SU-DHL-6 (cell line): ENCODE measurements around the gene CCSER2.

Source experiments
- H2AFZ ChIP-seq: fragments of 200-600 bp; sonication (generic); 2 replicates; pipeline ENCODE4 v1.6.1; 2014; ENCODE audit warnings: low read depth, mild to moderate bottlenecking, moderate library complexity, mixed read lengths, antibody characterized with exemption, low read length; ENCODE audit not compliant: severe bottlenecking
- H3F3A ChIP-seq: fragments of 200-600 bp; shearing (Covaris generic); 2 replicates; pipeline ENCODE4 v1.6.0; 2016; ENCODE audit warnings: antibody characterized with exemption, mild to moderate bottlenecking; ENCODE audit not compliant: insufficient read depth
- H3K27ac ChIP-seq: fragments of 200-600 bp; sonication (generic); 2 replicates; pipeline ENCODE4 v1.5.1; 2016; ENCODE audit warnings: low read depth, mild to moderate bottlenecking, low read length, moderate library complexity, mixed read lengths
- H3K27me3 ChIP-seq: fragments of 200-600 bp; sonication (generic), shearing (Covaris generic); 2 replicates; pipeline ENCODE4 v1.6.0; 2014; ENCODE audit warnings: mild to moderate bottlenecking, low read length
- H3K36me3 ChIP-seq: fragments of 200-600 bp; sonication (generic); 2 replicates; pipeline ENCODE4 v1.6.1; 2014; ENCODE audit warnings: mild to moderate bottlenecking, low read length, mixed read lengths
- H3K4me2 ChIP-seq: fragments of 300-600, 200-600 bp; shearing (Covaris generic), sonication (generic); 2 replicates; pipeline ENCODE4 v1.6.0; 2014; ENCODE audit warnings: low read length, low read depth, mild to moderate bottlenecking; ENCODE audit not compliant: poor library complexity, severe bottlenecking
- H3K4me3 ChIP-seq: fragments of 200-600 bp; sonication (generic); 2 replicates; pipeline ENCODE4 v1.5.1; 2014; ENCODE audit warnings: antibody characterized with exemption, low read length, mild to moderate bottlenecking, mixed read lengths; ENCODE audit not compliant: insufficient read depth, poor library complexity, severe bottlenecking
- H3K79me2 ChIP-seq: fragments of 200-600 bp; sonication (generic); 2 replicates; pipeline ENCODE4 v1.6.1; 2014; ENCODE audit warnings: mild to moderate bottlenecking, low read length, moderate library complexity; ENCODE audit not compliant: insufficient read depth
- H3K9ac ChIP-seq: fragments of 200-600 bp; sonication (generic); 2 replicates; pipeline ENCODE4 v1.7.0; 2014; ENCODE audit warnings: mild to moderate bottlenecking, low read length
- H3K9me2 ChIP-seq: fragments of 200-600 bp; sonication (generic); replicated peaks from 2 replicates; pipeline ENCODE4 v1.6.1; 2014; ENCODE audit warnings: low read length; ENCODE audit not compliant: insufficient read depth
- H3K9me3 ChIP-seq: fragments of 200-600 bp; sonication (generic); 2 replicates; pipeline ENCODE4 v1.6.1; 2014; ENCODE audit warnings: low read length, mixed read lengths; ENCODE audit not compliant: insufficient read depth
- H4K20me1 ChIP-seq: fragments of 200-600 bp; sonication (generic); 2 replicates; pipeline ENCODE4 v1.6.1; 2014; ENCODE audit warnings: low read depth, mild to moderate bottlenecking, antibody characterized with exemption, low read length, moderate library complexity, mixed read lengths
- CTCF ChIP-seq: fragments of 200-600 bp; sonication (generic); IDR thresholded peaks from one replicate; pipeline ENCODE4 v1.5.1; 2017; ENCODE audit warnings: antibody characterized with exemption, mild to moderate bottlenecking, low read length, moderate library complexity; ENCODE audit not compliant: insufficient read depth, poor library complexity, severe bottlenecking
- EZH2phosphoT487 ChIP-seq: fragments of 200-600 bp; sonication (generic), shearing (Covaris generic); conservative IDR thresholded peaks from 2 replicates; pipeline ENCODE4 v1.6.1; 2018; ENCODE audit warnings: mild to moderate bottlenecking, antibody characterized with exemption, low read length, moderate library complexity, mixed read lengths

The CCSER2 gene

GRCh38 chr10:84549368-84550165, 221.2 kb downstream of the CCSER2 start:
- no peaks in the 10 kb centered on the region for H3K27me3 ChIP-seq
- no peak overlapping the region for H3K4me3 ChIP-seq
- H3K27ac ChIP-seq, result no peak overlapping the region
- no peaks in the 10 kb centered on the region for H3F3A ChIP-seq
- H3K9ac ChIP-seq, result no peak overlapping the region
- H3K79me2 ChIP-seq, result no peaks in the 10 kb centered on the region
- no peaks in the 10 kb centered on the region for H3K36me3 ChIP-seq
- H3K9me3 ChIP-seq, result no peaks in the 10 kb centered on the region
- no peaks in the 10 kb centered on the region for H4K20me1 ChIP-seq
- no peaks in the 10 kb centered on the region for H3K9me2 ChIP-seq
- TF ChIP-seq EZH2phosphoT487 (no peak), CTCF (no peak)
- no peak overlapping the region for H3K4me2 ChIP-seq
- H2AFZ ChIP-seq, result no peak overlapping the region

- H3K27ac ChIP-seq, result no peak overlapping the region
- no peak overlapping the region for H2AFZ ChIP-seq
- no peaks in the 10 kb centered on the region for H3K9me3 ChIP-seq
- no peaks in the 10 kb centered on the region for H3F3A ChIP-seq
- H3K4me3 ChIP-seq, result no peak overlapping the region
- H3K27me3 ChIP-seq, result no peaks in the 10 kb centered on the region
- H4K20me1 ChIP-seq, result no peaks in the 10 kb centered on the region
- TF ChIP-seq CTCF, result no peak
- TF ChIP-seq EZH2phosphoT487, result no peak
- no peaks in the 10 kb centered on the region for H3K36me3 ChIP-seq
- no peaks in the 10 kb centered on the region for H3K9me2 ChIP-seq
- no peak overlapping the region for H3K9ac ChIP-seq
- no peaks in the 10 kb centered on the region for H3K79me2 ChIP-seq
- no peak overlapping the region for H3K4me2 ChIP-seq
Observed at GRCh38 chr10:84550756-84551436, 222.5 kb downstream of the CCSER2 start.

GRCh38 chr10:84551437-84552120, 223.2 kb downstream of the CCSER2 start:
- Histone ChIP-seq H3K9ac (no peak overlapping the region), H3K9me3 (no peaks in the 10 kb centered on the region), H4K20me1 (no peaks in the 10 kb centered on the region), H3K27ac (no peak overlapping the region), H3K36me3 (no peaks in the 10 kb centered on the region), H3F3A (no peaks in the 10 kb centered on the region), H3K4me2 (no peak overlapping the region), H3K79me2 (no peaks in the 10 kb centered on the region), H3K27me3 (no peaks in the 10 kb centered on the region), H3K4me3 (no peak overlapping the region), H3K9me2 (no peaks in the 10 kb centered on the region), H2AFZ (no peak overlapping the region)
- no peak for TF ChIP-seq CTCF
- TF ChIP-seq EZH2phosphoT487, result no peak
